ENCODE data around the gene MAGIX. TPM values are rescaled to one million over a fixed set of nuclear protein-coding genes. Genes with fewer than 3 reads are reported as not detected.
"Not testable (repeated sequence)": the region's sequence is repeated elsewhere in the genome, so short reads cannot be mapped to it uniquely, and the experiment has no call there.

MAGIX gene
- total RNA-seq, 2 experiments from 2014 or later = 0.87 to 1.0 TPM

GRCh38 chrX:49163555-49164419 is 1.2 kb downstream of the MAGIX start:
- DNase-seq = peak; percentile 86
- intact Hi-C loops (cut with micrococcal nuclease) = loop anchor here (10.0 kb wide), 1 partner anchor 359 kb away; the partner anchor contains the start of gene HDAC6
- H3K4me1 Mint-ChIP-seq (ENCODE audit: low read depth) = peaks cover 24% of the 10 kb centered on the region
- H3K4me3 Mint-ChIP-seq = peak overlapping the region; percentile 78
- CTCF ChIA-PET = interaction anchor here (0.6 to 1.8 kb wide), 7 partner anchors 8 to 588 kb away, joined by 3 to 6 read pairs (median 4); partner anchors contain the start of gene PLP2
- H3K36me3 Mint-ChIP-seq = no peaks in the 10 kb centered on the region
- H3K27me3 Mint-ChIP-seq = no peaks in the 10 kb centered on the region
- H3K9me3 Mint-ChIP-seq = no peaks in the 10 kb centered on the region
- POLR2A ChIA-PET = interaction anchor here (0.5 to 1.0 kb wide), 2 partner anchors 21 to 83 kb away, joined by 3 read pairs; no protein-coding TSS in a partner anchor
- peak overlapping the region; percentile 95 for H3K27ac Mint-ChIP-seq

DNA sequence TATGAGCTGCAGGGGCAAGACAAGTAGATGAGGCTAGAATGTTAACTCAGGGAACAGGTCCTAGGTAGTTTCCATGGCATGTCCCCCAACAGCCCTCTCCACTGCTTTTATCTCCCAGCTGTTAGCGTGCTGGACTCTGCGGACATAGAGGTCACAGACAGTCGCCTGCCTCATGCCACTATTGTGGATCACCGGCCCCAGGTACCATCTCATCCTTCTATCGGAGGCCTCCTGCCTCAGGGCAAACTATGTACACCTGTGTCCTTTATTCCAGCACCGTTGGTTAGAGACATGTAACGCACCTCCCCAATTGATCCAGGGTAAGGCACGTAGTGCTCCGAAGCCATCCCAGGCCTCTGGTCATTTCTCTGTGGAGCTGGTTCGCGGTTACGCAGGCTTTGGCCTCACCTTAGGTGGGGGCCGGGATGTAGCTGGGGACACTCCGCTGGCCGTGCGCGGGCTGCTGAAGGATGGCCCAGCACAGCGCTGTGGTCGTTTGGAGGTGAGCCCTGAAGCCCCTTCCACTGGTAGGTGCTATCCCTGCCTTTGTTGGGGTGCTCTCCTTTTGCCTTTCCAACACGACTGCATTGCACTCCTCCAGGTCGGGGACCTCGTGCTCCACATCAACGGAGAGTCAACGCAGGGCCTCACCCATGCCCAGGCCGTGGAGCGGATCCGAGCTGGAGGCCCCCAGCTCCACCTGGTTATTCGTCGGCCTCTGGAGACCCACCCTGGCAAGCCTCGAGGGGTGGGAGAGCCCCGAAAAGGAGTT is 2.2 kb downstream of the MAGIX start:
- CTCF ChIA-PET = interaction anchor here (0.6 to 3.4 kb wide), 5 partner anchors 8 to 587 kb away, joined by 3 to 23 read pairs (median 4); partner anchors contain the start of genes PLP2 and TFE3
- H3K4me3 Mint-ChIP-seq = peak overlapping the region; percentile 65
- H3K36me3 Mint-ChIP-seq = no peaks in the 10 kb centered on the region
- H3K9me3 Mint-ChIP-seq = no peaks in the 10 kb centered on the region
- intact Hi-C loops (cut with micrococcal nuclease) = loop anchor here (10.0 kb wide), 1 partner anchor 360 kb away; the partner anchor contains the start of gene HDAC6
- H3K4me1 Mint-ChIP-seq (ENCODE audit: low read depth) = peaks cover 28% of the 10 kb centered on the region
- H3K27ac Mint-ChIP-seq = no peak overlapping the region
- H3K27me3 Mint-ChIP-seq = no peaks in the 10 kb centered on the region
- no peak for DNase-seq
- POLR2A ChIA-PET = no interaction called here

GRCh38 chrX:49165901-49166881 is 3.6 kb downstream of the MAGIX start:
- CTCF ChIA-PET = interaction anchor here (0.6 to 3.4 kb wide), 7 partner anchors 10 to 86 kb away, joined by 3 to 23 read pairs (median 4); no protein-coding TSS in a partner anchor

DNA sequence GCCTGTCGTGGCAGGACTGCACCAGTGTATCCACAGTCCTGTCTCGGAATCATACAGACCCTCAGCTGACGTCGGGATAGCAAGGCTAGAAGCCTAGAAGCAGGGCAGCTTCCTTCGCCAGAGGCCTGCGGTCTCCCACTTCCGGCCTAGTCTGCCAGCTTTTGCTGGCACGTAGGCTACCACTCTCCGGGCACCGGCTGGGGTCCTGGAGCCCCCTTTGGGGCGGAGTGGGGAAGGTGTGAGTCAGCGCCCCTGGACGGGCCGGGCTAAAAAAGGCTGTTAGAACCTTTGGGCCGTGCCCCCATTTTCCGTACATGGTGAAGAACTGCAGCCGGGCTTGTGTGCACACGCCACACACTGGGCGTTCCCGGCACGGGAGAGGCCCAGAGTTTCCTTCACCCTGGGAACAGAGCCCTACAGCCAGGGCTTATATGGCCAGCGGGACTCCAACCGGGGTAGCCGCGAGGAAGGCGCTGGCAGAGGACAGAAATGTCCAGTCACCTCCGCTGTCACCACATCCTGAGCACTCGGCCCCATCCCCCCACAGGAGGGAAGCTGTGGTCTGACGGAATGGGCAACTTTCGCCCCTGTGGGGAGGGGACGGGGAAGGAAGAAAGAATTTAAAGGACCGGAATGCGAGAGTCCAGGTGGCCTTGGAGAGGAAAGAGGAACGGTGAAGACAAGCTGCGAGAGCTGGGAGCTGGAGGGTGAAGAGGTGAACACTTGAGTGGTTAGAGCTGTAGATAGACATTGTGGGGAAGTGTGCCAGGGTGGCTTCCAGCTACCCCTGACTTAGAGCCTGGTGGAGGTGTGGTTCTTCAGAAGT is 4.6 kb downstream of the MAGIX start:
- H3K36me3 Mint-ChIP-seq = no peaks in the 10 kb centered on the region
- peaks cover 28% of the 10 kb centered on the region for H3K4me1 Mint-ChIP-seq (ENCODE audit: low read depth)
- no peaks in the 10 kb centered on the region for H3K27me3 Mint-ChIP-seq
- peak; percentile 82 for DNase-seq
- peak overlapping the region; percentile 78 for H3K4me3 Mint-ChIP-seq
- peak overlapping the region; percentile 93 for H3K27ac Mint-ChIP-seq
- POLR2A ChIA-PET = interaction anchor here (0.9 to 2.1 kb wide), 6 partner anchors 11 to 269 kb away, joined by 3 to 11 read pairs (median 4); no protein-coding TSS in a partner anchor
- intact Hi-C loops (cut with micrococcal nuclease) = loop anchor here (1.0 to 10.0 kb wide), 2 partner anchors 24 to 362 kb away; partner anchors contain the start of gene HDAC6
- CTCF ChIA-PET = interaction anchor here (0.6 to 3.4 kb wide), 8 partner anchors 10 to 87 kb away, joined by 3 to 23 read pairs (median 5); no protein-coding TSS in a partner anchor
- H3K9me3 Mint-ChIP-seq = no peaks in the 10 kb centered on the region

More at GRCh38 chrX:49165901-49166881, 3.6 kb downstream of the MAGIX start:
- Mint-ChIP-seq H3K27ac (peak overlapping the region; percentile 93), H3K36me3 (no peaks in the 10 kb centered on the region), H3K4me1 (ENCODE audit: low read depth) (peaks cover 28% of the 10 kb centered on the region), H3K27me3 (no peaks in the 10 kb centered on the region), H3K9me3 (no peaks in the 10 kb centered on the region), H3K4me3 (peak overlapping the region; percentile 78)
- intact Hi-C loops (cut with micrococcal nuclease) = loop anchor here (10.0 kb wide), 1 partner anchor 361 kb away; the partner anchor contains the start of gene HDAC6
- DNase-seq = peak; percentile 83
- POLR2A ChIA-PET = interaction anchor here (1.1 to 2.1 kb wide), 5 partner anchors 10 to 268 kb away, joined by 3 to 11 read pairs (median 4); no protein-coding TSS in a partner anchor

DNA sequence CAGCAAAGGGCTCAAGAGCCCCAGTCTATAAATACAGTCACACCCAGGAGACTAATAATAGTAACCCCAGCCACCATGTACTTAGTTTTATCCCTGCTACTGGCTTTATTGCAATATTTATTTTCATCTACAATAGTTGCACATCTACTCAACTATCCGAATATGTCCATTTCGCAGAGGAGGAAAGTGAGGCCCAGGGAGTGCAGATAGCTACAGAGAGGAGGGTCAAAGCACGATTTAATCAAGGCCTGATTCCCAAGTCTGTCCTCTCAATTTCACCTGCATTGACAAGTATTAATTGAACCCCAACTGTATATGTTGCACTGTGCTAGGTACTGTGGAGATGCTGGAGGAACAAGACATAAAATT is 5.2 kb downstream of the MAGIX start:
- H3K4me3 Mint-ChIP-seq = peak overlapping the region; percentile 78
- no peak for DNase-seq
- H3K9me3 Mint-ChIP-seq = no peaks in the 10 kb centered on the region
- intact Hi-C loops (cut with micrococcal nuclease) = loop anchor here (1.0 to 10.0 kb wide), 2 partner anchors 24 to 363 kb away; partner anchors contain the start of gene HDAC6
- H3K4me1 Mint-ChIP-seq (ENCODE audit: low read depth) = peaks cover 30% of the 10 kb centered on the region
- ChIA-PET POLR2A (interaction anchor here (0.9 to 2.1 kb wide), 4 partner anchors 13 to 270 kb away, joined by 3 to 11 read pairs (median 3); no protein-coding TSS in a partner anchor), CTCF (interaction anchor here (1.1 to 3.4 kb wide), 3 partner anchors 12 to 24 kb away, joined by 3 to 23 read pairs (median 12); no protein-coding TSS in a partner anchor)
- peak overlapping the region; percentile 93 for H3K27ac Mint-ChIP-seq
- no peaks in the 10 kb centered on the region for H3K27me3 Mint-ChIP-seq
- peaks cover 2% of the 10 kb centered on the region for H3K36me3 Mint-ChIP-seq

GRCh38 chrX:49171752-49172279 is 9.3 kb downstream of the MAGIX start, which contains the start of gene PLP2:
TSS of gene PLP2 (plus strand) at chrX:49171898. CDS start at chrX:49172001, 103 bp downstream.
- peak within 1 kb of the TSS; percentile 86 for H3K4me3 Mint-ChIP-seq
- ChIA-PET CTCF (interaction anchor here (1.2 to 2.2 kb wide), 5 partner anchors 8 to 21 kb away, joined by 3 to 11 read pairs (median 4); no protein-coding TSS in a partner anchor), POLR2A (interaction anchor here (1.2 to 1.7 kb wide), 2 partner anchors 9 to 97 kb away, joined by 3 to 4 read pairs; partner anchors contain the start of gene PPP1R3F)
- H3K27ac Mint-ChIP-seq = peak within 1 kb of the TSS; percentile 91
- no peaks in the 10 kb centered on the region for H3K27me3 Mint-ChIP-seq
- no peaks in the 10 kb centered on the region for H3K9me3 Mint-ChIP-seq
- peak; percentile 88 for DNase-seq
- peaks cover 30% of the 10 kb centered on the region for H3K36me3 Mint-ChIP-seq
- intact Hi-C loops (cut with micrococcal nuclease) = no loop called here
- peaks cover 31% of the 10 kb centered on the region for H3K4me1 Mint-ChIP-seq (ENCODE audit: low read depth)

DNA sequence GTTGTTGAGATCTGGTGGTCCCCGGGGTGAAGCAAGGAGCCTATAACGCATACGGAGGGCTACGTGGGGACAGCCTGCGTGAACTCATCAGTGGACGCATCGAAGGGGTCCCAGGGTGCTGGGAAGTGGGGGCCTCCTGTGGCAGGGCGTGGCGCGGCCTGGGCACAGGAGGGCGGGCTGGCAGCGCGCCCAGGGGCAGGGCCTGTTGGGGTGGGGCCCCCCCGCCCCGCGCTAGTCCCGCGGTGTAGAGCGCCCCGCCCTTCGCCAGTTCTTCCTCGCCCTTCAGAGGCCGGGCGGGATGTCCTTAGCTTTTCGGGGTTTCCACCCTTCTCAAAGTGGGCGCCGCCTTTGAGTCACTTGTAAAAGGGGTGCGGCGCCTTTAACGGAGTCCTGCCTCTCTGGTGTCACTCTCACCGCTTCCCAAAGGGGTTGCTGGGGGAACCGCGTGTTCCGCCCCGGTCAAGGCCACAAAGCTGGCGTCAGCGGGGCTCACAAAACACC is 9.8 kb downstream of the MAGIX start:
- peaks cover 30% of the 10 kb centered on the region for H3K4me1 Mint-ChIP-seq (ENCODE audit: low read depth)
- ChIA-PET POLR2A (interaction anchor here (0.7 to 1.7 kb wide), 3 partner anchors 8 to 97 kb away, joined by 3 to 4 read pairs (median 3); partner anchors contain the start of gene PPP1R3F), CTCF (interaction anchor here (1.2 to 2.2 kb wide), 4 partner anchors 8 to 20 kb away, joined by 3 to 11 read pairs (median 4); no protein-coding TSS in a partner anchor)
- intact Hi-C loops (cut with micrococcal nuclease) = no loop called here
- peak; percentile 83 for DNase-seq
- H3K9me3 Mint-ChIP-seq = no peaks in the 10 kb centered on the region
- peak overlapping the region; percentile 86 for H3K4me3 Mint-ChIP-seq
- peak overlapping the region; percentile 91 for H3K27ac Mint-ChIP-seq
- H3K36me3 Mint-ChIP-seq = peaks cover 30% of the 10 kb centered on the region
- H3K27me3 Mint-ChIP-seq = no peaks in the 10 kb centered on the region

DNA sequence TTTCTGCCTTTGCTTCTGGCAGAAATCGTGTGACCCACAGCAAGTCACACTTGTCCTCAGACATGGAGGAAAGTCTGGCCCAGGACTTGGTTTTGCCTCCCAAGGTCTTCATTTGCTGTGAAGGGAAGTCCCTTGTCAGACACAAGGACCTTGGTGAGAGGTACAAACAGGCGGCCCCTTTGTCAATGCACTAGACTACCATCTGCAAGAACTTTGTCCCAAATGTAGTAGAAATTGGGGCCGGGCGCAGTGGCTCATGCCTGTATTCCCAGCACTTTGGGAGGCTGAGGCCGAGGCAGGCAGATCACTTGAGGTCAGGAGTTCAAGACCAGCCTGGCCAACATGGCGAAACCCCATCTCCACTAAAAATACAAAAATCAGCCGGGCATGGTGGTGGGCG is 11.0 kb downstream of the MAGIX start:
- Mint-ChIP-seq H3K4me3 (peak overlapping the region; percentile 86), H3K36me3 (peaks cover 30% of the 10 kb centered on the region), H3K4me1 (ENCODE audit: low read depth) (peaks cover 21% of the 10 kb centered on the region), H3K27ac (peak overlapping the region; percentile 91)
- ChIA-PET POLR2A (interaction anchor here (0.5 kb wide), 1 partner anchor 171 kb away, joined by 4 read pairs; no protein-coding TSS in a partner anchor), CTCF (interaction anchor here (2.2 kb wide), 1 partner anchor 19 kb away, joined by 11 read pairs; no protein-coding TSS in a partner anchor)
- H3K9me3 Mint-ChIP-seq; intact Hi-C loops (cut with micrococcal nuclease); DNase-seq; H3K27me3 Mint-ChIP-seq: not testable (repeated sequence)

DNA sequence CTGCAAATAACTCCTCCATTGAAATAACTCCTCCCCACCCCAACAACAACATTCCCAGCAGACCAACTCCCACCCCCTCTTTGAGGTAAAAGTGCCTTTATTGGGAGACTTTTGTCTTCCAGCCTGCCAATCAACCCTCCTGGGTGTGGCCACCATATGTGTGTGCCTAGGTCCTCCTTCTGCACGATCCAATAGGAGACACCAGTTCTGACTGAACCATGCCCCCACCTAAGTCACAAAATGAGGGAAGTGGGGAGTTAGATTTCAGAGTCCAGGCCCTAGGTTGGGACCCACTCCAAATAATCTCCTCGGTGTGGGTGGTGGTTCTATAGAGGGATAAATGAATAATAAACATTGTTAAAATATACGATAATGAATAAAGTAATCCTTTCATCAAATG is 12.2 kb downstream of the MAGIX start:
- DNase-seq = no peak
- Mint-ChIP-seq H3K9me3 (no peaks in the 10 kb centered on the region), H3K36me3 (peaks cover 34% of the 10 kb centered on the region), H3K4me1 (ENCODE audit: low read depth) (peaks cover 17% of the 10 kb centered on the region), H3K27me3 (no peaks in the 10 kb centered on the region), H3K27ac (peak overlapping the region; percentile 8), H3K4me3 (no peak overlapping the region)
- ChIA-PET CTCF (interaction anchor here (1.0 kb wide), 1 partner anchor 15 kb away, joined by 3 read pairs; no protein-coding TSS in a partner anchor), POLR2A (no interaction called here)
- intact Hi-C loops (cut with micrococcal nuclease) = no loop called here

Measured in activated CD4-positive, alpha-beta memory T cell treated with anti-CD3 and anti-CD28 coated beads for 36 hours (primary cell).